Measurements from ENCODE around the gene HRAS.

HRAS gene

GRCh38 chr11:550021-550745 is 14.8 kb upstream of the HRAS start:
- ChIA-PET CTCF (no interaction called here), POLR2A (no interaction called here)

GRCh38 chr11:548700-549603 is 13.6 kb upstream of the HRAS start:
- ChIA-PET CTCF (no interaction called here), POLR2A (interaction anchor here (1.2 kb wide), 1 partner anchor 13 kb away, joined by 7 read pairs; the partner anchor contains the start of gene HRAS)
- no peak for TF ChIP-seq FOXK2 (IDR thresholded peaks at IDR 0.05)
- TF ChIP-seq LEF1 (IDR thresholded peaks at IDR 0.05; ENCODE audit: borderline replicate concordance), result no peak
- no peak for TF ChIP-seq SP1 (IDR thresholded peaks at IDR 0.05)
- TF ChIP-seq FOXM1 (IDR thresholded peaks at IDR 0.05; ENCODE audit: borderline replicate concordance), result no peak
- DNase-seq (ENCODE audit: extremely low spot score), result no peak

More at GRCh38 chr11:550021-550745, 14.8 kb upstream of the HRAS start:
- DNase-seq (ENCODE audit: extremely low spot score), result no peak
- no peak for TF ChIP-seq FOXA1 (IDR thresholded peaks at IDR 0.05)
- no peak for TF ChIP-seq CTBP1 (IDR thresholded peaks at IDR 0.05; ENCODE audit: borderline replicate concordance)
- TF ChIP-seq ELF4 (IDR thresholded peaks at IDR 0.05), result no peak
- no peak for TF ChIP-seq FOXM1 (IDR thresholded peaks at IDR 0.05; ENCODE audit: borderline replicate concordance)
- no peak for TF ChIP-seq L3MBTL2 (conservative IDR thresholded peaks at IDR 0.05)
- no peak for TF ChIP-seq SP1 (IDR thresholded peaks at IDR 0.05)

DNA sequence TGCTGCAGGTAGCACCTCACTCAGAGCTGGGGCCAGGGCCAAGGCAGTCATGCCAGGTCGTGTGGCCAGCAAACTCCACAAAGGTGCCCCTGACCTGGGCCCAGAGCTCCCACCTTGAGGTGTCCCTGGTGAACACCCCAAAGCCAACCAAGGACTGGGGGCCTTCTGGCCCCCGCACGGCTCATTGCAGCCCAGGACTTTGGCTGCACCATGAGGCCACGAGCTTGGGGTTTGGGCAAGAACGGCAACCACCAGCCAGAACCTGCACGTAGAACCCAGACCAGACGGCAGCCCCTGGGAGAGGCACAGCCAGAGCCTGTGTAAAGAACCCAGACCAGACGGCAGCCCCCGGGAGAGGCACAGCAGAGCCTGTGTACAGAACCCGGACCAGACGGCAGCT is 9.8 kb upstream of the HRAS start:
- POLR2A ChIA-PET, result interaction anchor here (2.0 kb wide), 1 partner anchor 10 kb away, joined by 6 read pairs; the partner anchor contains the start of gene HRAS

GRCh38 chr11:544817-545166 is 9.4 kb upstream of the HRAS start:
- ChIA-PET CTCF (no interaction called here), POLR2A (interaction anchor here (2.0 kb wide), 1 partner anchor 9 kb away, joined by 6 read pairs; the partner anchor contains the start of gene HRAS)
- no peak for DNase-seq (ENCODE audit: extremely low spot score)
- TF ChIP-seq FOXM1 (IDR thresholded peaks at IDR 0.05; ENCODE audit: borderline replicate concordance) (no peak), ZNF384 (IDR thresholded peaks at IDR 0.05) (no peak), TARDBP (IDR thresholded peaks at IDR 0.05) (no peak), ARNT (IDR thresholded peaks at IDR 0.05) (no peak), L3MBTL2 (conservative IDR thresholded peaks at IDR 0.05) (no peak), HDGF (IDR thresholded peaks at IDR 0.05; ENCODE audit: borderline replicate concordance) (no peak), ELF4 (IDR thresholded peaks at IDR 0.05) (no peak), CTBP1 (IDR thresholded peaks at IDR 0.05; ENCODE audit: borderline replicate concordance) (no peak)

More for the DNA sequence above, 9.8 kb upstream of the HRAS start:
- TF ChIP-seq ARNT (IDR thresholded peaks at IDR 0.05) (no peak), FOXA1 (IDR thresholded peaks at IDR 0.05) (no peak), CTBP1 (IDR thresholded peaks at IDR 0.05; ENCODE audit: borderline replicate concordance) (no peak)
- DNase-seq (ENCODE audit: extremely low spot score), result no peak
- CTCF ChIA-PET, result no interaction called here

- no peak for DNase-seq (ENCODE audit: extremely low spot score)
- CTCF ChIA-PET, result no interaction called here
- TF ChIP-seq SP1 (IDR thresholded peaks at IDR 0.05), result no peak
- no peak for TF ChIP-seq SUZ12 (IDR thresholded peaks at IDR 0.05)
- TF ChIP-seq L3MBTL2 (conservative IDR thresholded peaks at IDR 0.05), result no peak
- TF ChIP-seq CTBP1 (IDR thresholded peaks at IDR 0.05; ENCODE audit: borderline replicate concordance), result no peak
- TF ChIP-seq TARDBP (IDR thresholded peaks at IDR 0.05), result no peak
- no peak for TF ChIP-seq LEF1 (IDR thresholded peaks at IDR 0.05; ENCODE audit: borderline replicate concordance)
- TF ChIP-seq FOXA1 (IDR thresholded peaks at IDR 0.05), result no peak
- TF ChIP-seq ELF4 (IDR thresholded peaks at IDR 0.05), result no peak
- no peak for TF ChIP-seq NFRKB (IDR thresholded peaks at IDR 0.05)
- TF ChIP-seq HDGF (IDR thresholded peaks at IDR 0.05; ENCODE audit: borderline replicate concordance), result no peak
- POLR2A ChIA-PET, result no interaction called here
Observed at GRCh38 chr11:541433-541885, 6.1 kb upstream of the HRAS start.

DNA sequence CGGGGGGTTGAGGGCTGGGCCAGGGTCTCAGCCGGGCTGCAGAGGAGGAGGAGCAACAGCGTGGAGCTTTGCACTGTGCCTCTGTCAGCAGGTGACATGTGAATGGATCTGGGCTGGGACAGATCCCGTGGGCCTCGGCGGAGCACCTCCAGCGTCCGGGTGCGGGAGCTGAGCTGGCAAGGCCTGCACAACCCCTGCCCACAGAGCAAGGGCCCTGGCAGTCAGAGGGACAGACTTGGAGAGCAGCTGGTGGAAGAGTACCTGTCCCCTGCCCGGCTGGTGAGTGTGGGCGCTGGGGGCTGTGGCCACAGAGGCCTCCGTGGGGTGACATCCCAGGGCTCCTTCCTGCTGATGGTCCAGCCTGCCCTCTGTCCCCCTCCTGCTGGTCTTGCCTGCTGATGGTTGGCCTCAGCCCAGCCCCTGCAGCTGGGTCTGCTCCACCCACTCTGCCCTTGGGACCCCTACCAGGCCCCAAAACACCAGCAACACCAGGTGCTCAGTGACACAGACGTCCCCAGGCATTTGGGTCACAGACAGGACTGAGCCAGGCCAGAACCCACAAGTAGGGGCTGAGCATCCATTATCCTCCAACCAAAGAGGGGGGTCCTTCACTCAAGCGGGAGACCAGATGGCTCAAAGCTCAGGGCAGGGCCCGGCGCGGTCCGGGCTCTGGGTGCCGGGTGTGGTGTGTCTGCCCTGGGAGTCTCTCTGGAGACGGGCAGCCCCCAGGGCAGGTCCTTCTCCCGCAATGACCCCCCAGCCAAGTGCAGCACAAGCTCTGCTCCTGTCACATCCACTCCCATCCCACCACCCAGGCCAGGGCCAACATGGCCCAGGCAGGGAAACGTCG is 5.4 kb upstream of the HRAS start:
- TF ChIP-seq L3MBTL2 (conservative IDR thresholded peaks at IDR 0.05), result no peak
- TF ChIP-seq ARNT (IDR thresholded peaks at IDR 0.05), result no peak
- no peak for TF ChIP-seq NFRKB (IDR thresholded peaks at IDR 0.05)
- TF ChIP-seq LEF1 (IDR thresholded peaks at IDR 0.05; ENCODE audit: borderline replicate concordance), result no peak
- no peak for TF ChIP-seq BHLHE40 (IDR thresholded peaks at IDR 0.05; ENCODE audit: borderline replicate concordance)
- TF ChIP-seq TARDBP (IDR thresholded peaks at IDR 0.05), result no peak
- no peak for TF ChIP-seq HDGF (IDR thresholded peaks at IDR 0.05; ENCODE audit: borderline replicate concordance)
- TF ChIP-seq FOXA1 (IDR thresholded peaks at IDR 0.05), result no peak
- no peak for TF ChIP-seq FOXK2 (IDR thresholded peaks at IDR 0.05)
- no peak for TF ChIP-seq SUZ12 (IDR thresholded peaks at IDR 0.05)
- TF ChIP-seq FOXM1 (IDR thresholded peaks at IDR 0.05; ENCODE audit: borderline replicate concordance), result no peak
- no peak for TF ChIP-seq ZNF384 (IDR thresholded peaks at IDR 0.05)
- TF ChIP-seq CTBP1 (IDR thresholded peaks at IDR 0.05; ENCODE audit: borderline replicate concordance), result no peak
- no peak for TF ChIP-seq ELF4 (IDR thresholded peaks at IDR 0.05)
- no peak for TF ChIP-seq SP1 (IDR thresholded peaks at IDR 0.05)
- TF ChIP-seq PKNOX1 (IDR thresholded peaks at IDR 0.05), result no peak
- DNase-seq (ENCODE audit: extremely low spot score), result no peak
- POLR2A ChIA-PET, result no interaction called here
- CTCF ChIA-PET, result no interaction called here

Measured in HEK293T (cell line).